ENCODE measurements around the gene NAV2. TPM values are rescaled to one million over a fixed set of nuclear protein-coding genes. Genes with fewer than 3 reads are reported as not detected.

NAV2 gene
- total RNA-seq, 2 experiments from 2014 or later = 0.26 to 0.67 TPM

DNA sequence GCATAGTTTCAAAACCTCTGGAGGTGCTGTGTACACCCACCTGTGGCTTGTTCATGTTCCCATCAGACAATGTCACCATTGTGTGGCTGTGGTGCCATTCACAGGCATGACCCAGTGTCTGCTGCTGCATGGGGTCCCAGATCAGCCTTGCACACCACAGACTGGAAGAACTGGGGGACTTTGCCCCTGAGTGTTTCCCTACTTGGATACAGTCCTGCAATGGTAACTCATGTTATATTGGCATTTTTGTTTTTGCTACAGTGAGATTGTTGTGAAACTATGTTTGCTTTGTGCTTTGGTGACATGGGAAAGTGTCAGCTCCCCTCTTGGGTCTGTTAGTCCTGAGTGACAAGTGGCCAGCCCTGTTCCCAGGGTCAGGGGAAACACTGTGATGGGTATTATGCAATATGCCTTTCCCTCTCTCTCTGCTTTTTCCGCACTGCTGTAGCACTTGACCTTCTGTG lies 108.8 kb downstream of the NAV2 start:
- H3K4me3 Mint-ChIP-seq = no peak overlapping the region
- CTCF ChIA-PET = no interaction called here

DNA sequence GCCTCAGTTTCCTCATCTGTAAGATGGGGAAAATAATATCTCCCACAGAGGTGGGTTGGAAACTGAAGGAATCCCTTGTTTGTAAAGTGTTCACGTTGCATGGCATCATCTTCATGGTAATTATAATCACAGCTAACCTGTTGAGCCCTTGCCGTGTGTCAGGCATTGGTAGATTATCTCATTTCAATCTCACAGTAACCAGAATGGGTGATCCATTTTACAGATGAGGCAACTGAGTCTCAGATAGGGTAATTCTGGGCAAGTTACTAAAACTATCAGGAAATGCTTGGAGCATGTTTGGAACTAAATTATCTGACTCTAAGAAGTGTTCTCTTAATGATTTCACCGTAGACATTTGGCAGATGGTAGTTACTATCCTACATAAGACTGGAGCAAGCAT lies 109.4 kb downstream of the NAV2 start:
- no peak for ATAC-seq
- Mint-ChIP-seq H3K27ac (no peak overlapping the region), H3K4me1 (no peaks in the 10 kb centered on the region), H3K27me3 (peaks cover 7% of the 10 kb centered on the region), H3K36me3 (no peaks in the 10 kb centered on the region), H3K4me3 (no peak overlapping the region), H3K9me3 (ENCODE audit: low read depth) (no peaks in the 10 kb centered on the region)
- CTCF ChIA-PET = no interaction called here
- no peak for DNase-seq

More for the DNA sequence above, 108.8 kb downstream of the NAV2 start:
- ATAC-seq (no peak), DNase-seq (no peak)
- no peaks in the 10 kb centered on the region for H3K4me1 Mint-ChIP-seq
- H3K27me3 Mint-ChIP-seq = peaks cover 7% of the 10 kb centered on the region
- H3K9me3 Mint-ChIP-seq (ENCODE audit: low read depth) = no peaks in the 10 kb centered on the region
- H3K27ac Mint-ChIP-seq = no peak overlapping the region
- no peaks in the 10 kb centered on the region for H3K36me3 Mint-ChIP-seq

DNA sequence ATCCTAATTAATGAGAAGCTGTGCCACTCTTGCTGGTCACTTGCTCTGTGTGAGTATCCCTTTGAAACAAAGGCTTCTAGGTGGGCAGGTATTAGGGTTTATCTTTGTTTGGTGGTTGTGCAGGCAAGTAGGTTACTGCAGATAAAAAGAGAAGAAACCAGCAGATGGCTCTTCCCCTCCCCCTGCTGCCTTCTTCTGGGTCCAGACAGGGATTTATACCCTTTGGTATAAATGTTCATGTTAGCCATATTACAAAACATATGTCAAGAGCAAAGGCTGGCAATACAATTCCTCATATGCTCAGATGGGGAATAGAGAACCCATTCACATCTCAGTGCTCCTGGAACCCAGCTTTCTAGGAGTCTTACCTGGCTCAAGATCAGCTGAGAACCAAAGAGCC lies 109.9 kb downstream of the NAV2 start:
- no peak overlapping the region for H3K27ac Mint-ChIP-seq
- ATAC-seq (no peak), DNase-seq (no peak)
- H3K27me3 Mint-ChIP-seq = peaks cover 7% of the 10 kb centered on the region
- no peaks in the 10 kb centered on the region for H3K36me3 Mint-ChIP-seq
- H3K9me3 Mint-ChIP-seq (ENCODE audit: low read depth) = no peaks in the 10 kb centered on the region
- no peaks in the 10 kb centered on the region for H3K4me1 Mint-ChIP-seq
- CTCF ChIA-PET = no interaction called here
- no peak overlapping the region for H3K4me3 Mint-ChIP-seq

DNA sequence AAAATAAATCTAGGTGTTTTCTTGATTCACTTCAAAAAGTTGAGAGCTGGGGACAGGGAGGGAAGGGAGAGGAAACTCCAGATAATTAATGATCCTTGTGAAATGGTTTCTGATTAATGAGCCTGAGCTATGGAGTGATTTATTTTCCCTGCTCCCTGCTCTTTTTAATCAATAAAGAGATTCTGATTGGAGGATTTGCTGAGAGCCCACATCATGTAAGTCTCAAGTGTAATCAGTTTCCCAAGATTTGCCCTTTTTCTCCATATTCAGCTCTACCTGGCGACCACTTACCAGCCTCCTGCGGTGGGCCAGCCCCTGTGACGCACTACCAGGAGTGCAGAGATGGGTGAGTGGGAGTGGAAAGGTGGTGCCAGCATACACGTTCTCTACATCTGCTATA lies 114.0 kb downstream of the NAV2 start:
- Mint-ChIP-seq H3K4me1 (no peaks in the 10 kb centered on the region), H3K27ac (no peak overlapping the region), H3K36me3 (no peaks in the 10 kb centered on the region), H3K4me3 (no peak overlapping the region), H3K9me3 (ENCODE audit: low read depth) (no peaks in the 10 kb centered on the region), H3K27me3 (peaks cover 7% of the 10 kb centered on the region)
- CTCF ChIA-PET = no interaction called here
- ATAC-seq = no peak
- DNase-seq = no peak

DNA sequence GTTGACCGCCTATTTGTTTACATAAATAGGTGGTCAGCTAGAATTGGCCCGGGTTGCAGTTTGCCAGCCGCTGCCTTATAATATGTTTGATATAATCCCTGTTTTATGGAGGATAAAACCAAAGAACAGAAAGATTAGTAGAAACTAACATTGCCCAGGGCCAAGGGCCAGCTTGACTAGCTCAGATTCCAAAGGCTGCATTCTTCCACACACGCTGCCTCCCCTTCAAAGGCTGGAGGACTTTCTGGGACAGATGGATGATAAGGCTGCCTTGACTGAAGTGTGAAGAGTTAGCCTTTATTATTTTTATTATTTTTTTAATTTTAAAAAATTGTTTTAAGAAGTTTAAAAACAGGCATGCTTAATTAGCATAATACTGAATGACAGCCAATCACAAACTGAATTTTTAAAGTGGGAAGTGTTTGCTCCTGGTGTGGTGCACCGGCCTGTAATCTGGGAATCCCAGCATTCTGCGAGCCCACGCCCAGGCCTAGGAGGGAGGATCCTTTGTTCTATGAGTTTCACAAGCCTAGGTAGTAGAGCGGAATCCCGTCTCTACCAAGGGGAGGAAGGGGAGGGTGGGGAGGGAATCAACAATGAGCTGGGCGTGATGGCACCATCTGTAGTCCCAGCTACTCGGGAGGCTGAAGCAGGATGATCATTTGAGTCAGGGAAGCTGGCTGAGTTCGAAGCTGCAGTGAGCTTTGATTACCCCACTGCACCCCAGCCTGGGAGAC lies 114.9 kb downstream of the NAV2 start:
- peaks cover 7% of the 10 kb centered on the region for H3K27me3 Mint-ChIP-seq
- no peaks in the 10 kb centered on the region for H3K9me3 Mint-ChIP-seq (ENCODE audit: low read depth)
- no peak overlapping the region for H3K4me3 Mint-ChIP-seq
- CTCF ChIA-PET = no interaction called here
- peak overlapping the region; percentile 45 for H3K27ac Mint-ChIP-seq
- no peaks in the 10 kb centered on the region for H3K36me3 Mint-ChIP-seq
- DNase-seq (no peak), ATAC-seq (no peak)
- no peaks in the 10 kb centered on the region for H3K4me1 Mint-ChIP-seq

DNA sequence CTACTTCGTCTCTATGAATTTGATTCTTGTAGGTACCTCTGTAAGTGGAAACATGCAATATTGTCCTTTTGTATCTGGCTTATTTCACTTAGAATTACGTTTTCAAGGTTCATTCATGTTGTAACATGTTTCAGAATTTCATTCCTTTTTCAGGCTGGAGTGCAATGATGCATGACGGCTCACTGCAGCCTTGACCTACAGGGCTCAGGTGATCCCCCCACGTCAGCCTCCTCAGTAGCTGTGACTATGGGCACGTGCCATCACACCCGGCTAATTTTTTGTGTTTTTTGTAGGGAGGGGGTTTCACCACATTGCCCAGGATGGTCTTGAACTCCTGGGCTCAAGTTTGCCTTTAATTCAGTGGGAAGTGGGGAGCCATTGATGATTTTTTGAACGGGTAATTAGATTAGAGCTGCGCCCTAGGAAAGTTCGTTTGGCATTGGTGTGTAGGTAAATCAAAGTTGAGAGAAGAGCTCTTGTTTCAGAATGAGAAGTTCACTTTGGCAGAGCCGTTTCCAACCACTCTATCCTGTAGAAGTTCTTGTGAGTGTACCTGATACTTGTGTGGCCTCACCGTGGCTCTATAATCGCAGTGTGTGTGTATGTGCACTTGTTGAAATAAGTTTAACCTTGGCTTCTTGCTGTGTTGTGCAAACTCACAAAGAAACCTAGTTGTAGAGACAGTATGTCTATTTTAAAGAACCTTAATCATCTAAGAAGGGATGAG lies 115.9 kb downstream of the NAV2 start:
- CTCF ChIA-PET = no interaction called here
- Mint-ChIP-seq H3K9me3 (ENCODE audit: low read depth) (no peaks in the 10 kb centered on the region), H3K27ac (no peak overlapping the region), H3K4me1 (no peaks in the 10 kb centered on the region), H3K36me3 (no peaks in the 10 kb centered on the region), H3K4me3 (no peak overlapping the region), H3K27me3 (peaks cover 7% of the 10 kb centered on the region)
- DNase-seq (no peak), ATAC-seq (no peak)

DNA sequence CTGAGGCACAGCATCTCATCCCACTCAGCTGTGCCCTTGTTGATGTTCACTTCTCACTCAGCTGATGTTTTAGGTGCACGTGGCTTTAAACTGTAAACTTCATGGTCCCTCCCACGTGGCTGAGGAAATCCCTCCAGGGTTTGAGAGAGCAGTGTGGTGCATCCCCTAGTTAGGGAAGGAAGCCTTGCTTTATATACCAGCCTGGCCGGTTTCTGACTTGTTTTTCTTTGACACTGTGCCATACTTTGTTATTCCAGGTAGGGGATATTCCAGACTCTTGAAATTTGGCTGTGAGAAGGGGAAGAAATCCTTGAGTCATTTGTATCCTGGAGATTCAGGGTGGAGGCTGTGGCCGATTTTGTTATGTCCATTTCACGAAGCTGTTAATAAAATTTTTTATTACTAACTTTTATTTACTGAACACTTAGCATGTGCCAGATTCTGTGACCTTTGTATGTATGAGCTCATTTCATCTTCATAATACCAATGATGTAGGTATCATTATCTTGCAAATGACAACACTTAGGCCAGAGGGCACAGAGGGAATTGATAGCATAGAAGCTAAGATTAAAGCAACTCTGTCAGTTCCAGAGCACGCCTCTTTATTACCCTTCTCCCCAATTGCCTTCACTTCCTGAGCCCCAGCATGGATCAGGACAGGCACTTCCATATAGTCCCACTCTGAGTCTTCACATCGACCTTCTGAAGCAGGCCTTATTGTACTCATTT lies 116.6 kb downstream of the NAV2 start:
- H3K9me3 Mint-ChIP-seq (ENCODE audit: low read depth) = no peaks in the 10 kb centered on the region
- H3K27me3 Mint-ChIP-seq = peaks cover 5% of the 10 kb centered on the region
- no peak for DNase-seq
- CTCF ChIA-PET = no interaction called here
- H3K4me1 Mint-ChIP-seq = no peaks in the 10 kb centered on the region
- H3K36me3 Mint-ChIP-seq = no peaks in the 10 kb centered on the region
- H3K4me3 Mint-ChIP-seq = no peak overlapping the region
- ATAC-seq = no peak
- no peak overlapping the region for H3K27ac Mint-ChIP-seq

DNA sequence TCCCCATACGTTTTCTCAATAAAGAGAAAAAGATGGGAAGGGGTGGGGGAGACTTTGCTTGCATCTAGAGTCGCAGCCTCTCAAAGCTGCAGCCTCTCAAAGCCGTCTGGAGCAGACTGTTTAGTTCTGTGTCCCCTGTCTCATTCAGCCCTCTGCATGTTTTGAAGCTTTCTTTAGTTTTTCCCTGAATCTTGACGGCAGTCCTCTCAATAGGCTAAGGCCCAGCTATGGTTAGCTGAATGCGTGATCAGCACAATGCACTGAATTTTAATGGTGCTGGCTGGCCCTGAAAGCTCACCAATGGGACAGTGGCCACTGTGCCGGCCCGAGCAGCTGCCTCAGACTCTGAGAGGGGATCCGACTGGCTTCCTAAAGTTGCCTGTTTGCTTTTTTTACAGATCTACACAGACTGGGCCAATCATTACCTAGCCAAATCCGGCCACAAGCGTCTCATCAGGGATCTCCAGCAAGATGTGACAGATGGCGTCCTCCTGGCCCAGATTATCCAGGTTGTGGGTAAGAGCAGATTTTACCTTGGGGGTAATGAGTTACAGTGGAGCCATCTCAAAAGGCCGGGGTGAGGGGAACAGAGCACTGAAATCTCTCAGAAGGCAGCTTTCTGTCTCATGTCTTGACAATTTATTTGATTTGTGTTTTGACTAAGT lies 119.6 kb downstream of the NAV2 start:
- Mint-ChIP-seq H3K36me3 (no peaks in the 10 kb centered on the region), H3K4me3 (no peak overlapping the region), H3K27me3 (no peaks in the 10 kb centered on the region), H3K4me1 (no peaks in the 10 kb centered on the region), H3K9me3 (ENCODE audit: low read depth) (no peaks in the 10 kb centered on the region), H3K27ac (no peak overlapping the region)
- DNase-seq (no peak), ATAC-seq (no peak)
- CTCF ChIA-PET = no interaction called here

DNA sequence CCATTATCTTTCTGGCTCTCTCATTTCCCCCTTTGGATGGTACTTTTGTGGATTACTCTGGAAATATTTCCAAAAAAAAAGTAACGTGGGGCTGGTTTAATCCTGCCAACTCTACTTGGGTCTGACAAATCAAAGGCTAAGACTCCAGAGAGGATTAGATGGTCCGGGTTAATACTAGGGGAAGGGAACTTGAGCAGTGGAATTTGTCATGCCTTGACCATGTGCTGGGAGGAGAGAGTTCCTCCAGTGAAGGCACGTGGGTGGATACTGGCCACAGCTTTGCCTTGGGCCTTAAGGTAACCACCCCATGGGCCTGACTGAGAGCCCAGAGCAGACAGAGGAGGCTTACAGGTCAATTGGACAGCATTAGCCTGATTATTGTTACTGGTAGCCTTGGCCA lies 120.3 kb downstream of the NAV2 start:
- Mint-ChIP-seq H3K27ac (no peak overlapping the region), H3K27me3 (no peaks in the 10 kb centered on the region), H3K9me3 (ENCODE audit: low read depth) (no peaks in the 10 kb centered on the region), H3K4me3 (no peak overlapping the region), H3K36me3 (no peaks in the 10 kb centered on the region), H3K4me1 (no peaks in the 10 kb centered on the region)
- CTCF ChIA-PET = no interaction called here
- DNase-seq (no peak), ATAC-seq (no peak)

DNA sequence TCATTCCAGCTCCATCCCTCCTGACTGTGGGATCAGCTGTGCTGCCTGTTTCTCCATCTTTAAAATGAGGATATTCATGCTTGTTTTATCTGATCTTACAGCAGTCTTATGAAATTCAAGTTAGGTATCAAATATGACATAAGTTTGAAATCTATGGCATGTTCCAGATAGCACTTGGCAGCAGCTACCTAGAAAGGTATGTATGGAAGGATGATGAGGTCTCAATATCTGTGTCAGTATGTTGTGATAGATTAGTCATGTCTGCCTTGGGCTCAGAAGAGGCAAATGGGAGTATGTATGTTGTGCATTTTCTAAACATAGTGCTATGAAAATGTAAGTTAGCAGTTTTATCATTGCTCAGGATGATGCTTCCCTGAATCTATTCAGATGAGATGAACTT lies 122.1 kb downstream of the NAV2 start:
- H3K4me1 Mint-ChIP-seq = no peaks in the 10 kb centered on the region
- DNase-seq (no peak), ATAC-seq (no peak)
- no peaks in the 10 kb centered on the region for H3K9me3 Mint-ChIP-seq (ENCODE audit: low read depth)
- CTCF ChIA-PET = no interaction called here
- no peak overlapping the region for H3K4me3 Mint-ChIP-seq
- no peak overlapping the region for H3K27ac Mint-ChIP-seq
- no peaks in the 10 kb centered on the region for H3K36me3 Mint-ChIP-seq
- no peaks in the 10 kb centered on the region for H3K27me3 Mint-ChIP-seq

DNA sequence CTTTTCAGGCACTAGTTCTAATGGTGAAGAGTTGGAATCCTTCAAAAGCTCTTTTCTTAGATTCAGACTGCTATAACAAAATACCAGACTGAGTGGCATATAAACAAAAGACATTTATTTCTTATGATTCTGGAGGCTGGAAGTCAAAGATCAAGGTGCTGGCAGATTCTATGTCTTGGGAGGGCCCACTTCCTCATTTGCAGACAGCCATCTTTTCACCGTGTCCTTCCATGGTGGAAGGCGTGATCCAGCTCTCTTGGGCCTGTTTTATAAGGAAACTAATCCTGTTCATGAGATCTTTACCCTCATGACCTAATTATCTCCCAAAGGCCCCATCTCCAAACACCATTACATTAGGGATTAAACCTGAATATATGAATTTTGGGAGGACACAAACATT lies 124.0 kb downstream of the NAV2 start:
- Mint-ChIP-seq H3K27ac (no peak overlapping the region), H3K36me3 (no peaks in the 10 kb centered on the region), H3K9me3 (ENCODE audit: low read depth) (no peaks in the 10 kb centered on the region), H3K4me1 (no peaks in the 10 kb centered on the region), H3K4me3 (no peak overlapping the region), H3K27me3 (no peaks in the 10 kb centered on the region)
- DNase-seq = no peak
- CTCF ChIA-PET = no interaction called here
- no peak for ATAC-seq

DNA sequence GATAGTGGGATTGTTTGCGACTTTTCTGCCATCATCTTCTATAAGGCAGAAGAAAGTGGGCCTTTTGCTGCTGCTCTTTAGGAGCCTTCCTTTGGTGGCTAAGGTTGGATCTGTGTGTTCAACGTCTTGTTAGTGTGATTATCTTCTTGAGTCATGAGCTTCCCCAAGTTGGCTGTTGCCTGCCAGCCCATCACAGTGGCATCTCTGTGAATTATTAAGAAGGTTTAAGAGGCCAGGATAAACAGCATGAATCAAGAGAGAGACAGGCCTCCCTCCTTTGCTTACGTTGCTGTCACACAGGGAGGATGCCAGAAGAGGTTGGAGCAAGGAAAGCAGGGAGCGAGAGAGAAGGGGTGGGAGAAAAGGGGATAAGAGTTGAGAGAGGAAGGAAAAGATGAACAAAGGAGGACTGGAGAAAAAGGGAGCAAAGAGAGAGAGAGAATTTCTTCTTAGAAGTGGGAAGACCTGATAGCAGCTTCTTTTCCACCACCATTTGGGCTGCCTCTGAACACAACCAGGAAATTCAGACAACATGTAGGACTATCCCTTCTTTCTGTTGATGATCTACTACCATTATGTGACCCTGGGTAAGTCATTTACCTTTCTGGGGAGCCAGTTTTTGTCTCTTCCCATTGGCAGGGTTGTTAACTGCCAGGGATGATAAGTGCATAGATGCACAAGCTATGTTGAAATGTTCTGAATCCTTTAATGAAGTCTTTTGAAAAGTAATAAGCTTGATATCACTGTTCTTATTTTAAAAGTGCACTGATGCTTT lies 126.5 kb downstream of the NAV2 start:
- ATAC-seq = no peak
- Mint-ChIP-seq H3K27me3 (peaks cover 6% of the 10 kb centered on the region), H3K4me3 (no peak overlapping the region), H3K9me3 (ENCODE audit: low read depth) (no peaks in the 10 kb centered on the region), H3K36me3 (no peaks in the 10 kb centered on the region), H3K4me1 (peaks cover 5% of the 10 kb centered on the region), H3K27ac (no peak overlapping the region)
- DNase-seq = no peak
- CTCF ChIA-PET = no interaction called here

DNA sequence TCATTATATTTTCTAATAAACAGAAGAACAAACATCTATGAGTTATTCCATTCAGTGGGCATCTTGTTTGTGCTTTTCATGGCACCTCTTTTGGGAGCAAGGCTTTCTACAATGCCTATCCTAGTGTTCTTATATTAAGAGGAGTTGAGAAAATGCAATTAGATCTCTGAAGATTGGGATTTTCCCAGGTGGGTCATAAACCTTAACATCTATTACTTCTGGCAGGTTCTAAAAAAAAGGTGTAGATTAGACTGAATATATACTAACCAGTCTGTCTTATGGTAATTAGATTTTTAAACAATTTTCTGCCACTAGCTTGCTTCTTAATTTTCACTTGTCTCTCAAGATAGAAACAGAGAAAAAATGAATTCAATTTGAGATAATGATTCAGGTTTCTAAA lies 128.3 kb downstream of the NAV2 start:
- no peak for ATAC-seq
- Mint-ChIP-seq H3K9me3 (ENCODE audit: low read depth) (no peaks in the 10 kb centered on the region), H3K4me3 (no peak overlapping the region), H3K27ac (no peak overlapping the region), H3K27me3 (peaks cover 6% of the 10 kb centered on the region), H3K4me1 (peaks cover 5% of the 10 kb centered on the region), H3K36me3 (no peaks in the 10 kb centered on the region)
- CTCF ChIA-PET = no interaction called here
- DNase-seq = no peak

Measured in activated CD8-positive, alpha-beta memory T cell treated with anti-CD3 and anti-CD28 coated beads, Interleukin-2, amount 10 ng/mL, durations not matched to agents 7 days and 5 days (primary cell).